Endodermal cell (in vitro differentiated cells): ENCODE results near the gene RANBP2. TPM values are rescaled to one million over a fixed set of nuclear protein-coding genes. Genes with fewer than 3 reads are reported as not detected.

Experiments
- DNase-seq: peaks from one replicate; pipeline ENCODE4 v3.0.0-alpha.2; 2017
- H3K27ac ChIP-seq: 2 replicates; pipeline ENCODE4 v1.5.1; 2013; ENCODE audit warnings: mild to moderate bottlenecking, low read depth, low read length, moderate library complexity
- H3K27me3 ChIP-seq: 2 replicates; pipeline ENCODE4 v1.6.1; 2013; ENCODE audit warnings: mild to moderate bottlenecking, low read length, moderate library complexity; ENCODE audit not compliant: insufficient read depth, control insufficient read depth, poor library complexity, severe bottlenecking
- H3K36me3 ChIP-seq: 2 replicates; pipeline ENCODE4 v1.7.0; 2013; ENCODE audit warnings: mild to moderate bottlenecking, low read length, moderate library complexity; ENCODE audit not compliant: control insufficient read depth, insufficient read depth
- H3K4me1 ChIP-seq: one replicate; pipeline ENCODE4 v1.7.0; 2013; ENCODE audit warnings: low read length; ENCODE audit not compliant: control insufficient read depth, insufficient read depth
- H3K4me3 ChIP-seq: 2 replicates; pipeline ENCODE4 v1.5.1; 2013; ENCODE audit warnings: mild to moderate bottlenecking, low read length, moderate library complexity
- H3K9ac ChIP-seq: 2 replicates; pipeline ENCODE4 v1.6.1; 2013; ENCODE audit warnings: mild to moderate bottlenecking, low read length, moderate library complexity; ENCODE audit not compliant: poor library complexity, severe bottlenecking; ENCODE audit errors: extremely low read depth
- H3K9me3 ChIP-seq: 2 replicates; pipeline ENCODE4 v1.6.1; 2013; ENCODE audit warnings: mild to moderate bottlenecking, low read length, moderate library complexity; ENCODE audit not compliant: control insufficient read depth
- H3K27ac Mint-ChIP-seq: 2 replicates; pipeline ENCODE4 v1.8.0; 2020; ENCODE audit warnings: mixed read lengths
- H3K27me3 Mint-ChIP-seq: 2 replicates; pipeline ENCODE4 v1.8.0; 2021; ENCODE audit warnings: mild to moderate bottlenecking, mixed read lengths; ENCODE audit not compliant: insufficient read depth
- H3K36me3 Mint-ChIP-seq: 2 replicates; pipeline ENCODE4 v1.8.0; 2020; ENCODE audit warnings: low read depth, mixed read lengths
- H3K4me1 Mint-ChIP-seq: 2 replicates; pipeline ENCODE4 v1.8.0; 2020; ENCODE audit warnings: mixed read lengths
- H3K4me3 Mint-ChIP-seq: 2 replicates; pipeline ENCODE4 v1.8.0; 2020; ENCODE audit warnings: mild to moderate bottlenecking, moderate library complexity, mixed read lengths
- H3K9me3 Mint-ChIP-seq: 2 replicates; pipeline ENCODE4 v1.8.0; 2020; ENCODE audit warnings: mild to moderate bottlenecking, mixed read lengths
- WGBS, 2 experiments: methylation state at CpG; one replicate each; pipeline versions ENCODE4 v1.1.5 to v1.1.7; 2013; ENCODE audit warnings: missing lambda C conversion rate in 2 of 2, mixed read lengths in 1 of 2; ENCODE audit not compliant: insufficient coverage in 1 of 2, insufficient read length in 1 of 2; 5-methylcytosine and 5-hydroxymethylcytosine counted together
- total RNA-seq, 2 donors: library from RNA; stranded (reverse); fragmentation: NEBNext Ultra II Directional in 1 of 2; extraction: Animal tissue kit (Norgen Biotek cat#: 25700) in 1 of 2; gene quantifications; 2 replicates in 1 of 2; 3 replicates in 1 of 2; pipeline ENCODE4 v1.2.1, GENCODE V29; 2021
- TF ChIP-seq, protein P1 (sequence below): fragments of 200-600 bp; sonication (generic); conservative IDR thresholded peaks from 2 replicates; pipeline ENCODE4 v1.5.0; 2021; ENCODE audit warnings: antibody characterized with exemption, mild to moderate bottlenecking

The RANBP2 gene
- total RNA-seq, 2 donors from 2014 or later, result 90.6 to 92.7 TPM

DNA sequence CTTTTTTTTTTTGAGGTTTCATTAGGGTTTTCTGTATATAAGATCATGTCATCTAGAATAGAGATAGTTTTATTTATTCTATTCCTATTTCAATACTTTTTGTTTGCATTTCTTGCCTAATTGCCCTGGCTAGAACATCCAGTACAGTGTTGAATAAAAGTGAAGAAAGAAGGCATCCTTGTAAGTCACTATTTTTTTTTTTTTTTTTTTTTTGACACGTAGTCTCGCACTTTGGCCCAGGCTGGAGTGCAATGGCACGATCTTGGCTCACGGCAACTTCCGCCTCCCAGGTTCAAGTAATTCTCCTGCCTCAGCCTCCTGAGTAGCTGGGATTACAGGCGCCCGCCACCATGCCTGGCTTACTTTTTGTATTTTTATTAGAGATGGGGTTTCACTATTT, 27.8 kb upstream of the RANBP2 start:
- no peaks in the 10 kb centered on the region for H3K4me1 ChIP-seq
- Mint-ChIP-seq H3K27me3 (no peaks in the 10 kb centered on the region), H3K27ac (no peak overlapping the region), H3K9me3 (peaks cover 5% of the 10 kb centered on the region), H3K4me3 (no peak overlapping the region), H3K4me1 (no peaks in the 10 kb centered on the region), H3K36me3 (peaks cover 2% of the 10 kb centered on the region)
- no peak overlapping the region for H3K27ac ChIP-seq
- 92 to 94% methylated on average over 6 to 7 of the region's 7 CpGs for WGBS, 2 experiments
- no peaks in the 10 kb centered on the region for H3K36me3 ChIP-seq
- no peak for DNase-seq
- no peaks in the 10 kb centered on the region for H3K27me3 ChIP-seq
- TF ChIP-seq, protein P1, sequence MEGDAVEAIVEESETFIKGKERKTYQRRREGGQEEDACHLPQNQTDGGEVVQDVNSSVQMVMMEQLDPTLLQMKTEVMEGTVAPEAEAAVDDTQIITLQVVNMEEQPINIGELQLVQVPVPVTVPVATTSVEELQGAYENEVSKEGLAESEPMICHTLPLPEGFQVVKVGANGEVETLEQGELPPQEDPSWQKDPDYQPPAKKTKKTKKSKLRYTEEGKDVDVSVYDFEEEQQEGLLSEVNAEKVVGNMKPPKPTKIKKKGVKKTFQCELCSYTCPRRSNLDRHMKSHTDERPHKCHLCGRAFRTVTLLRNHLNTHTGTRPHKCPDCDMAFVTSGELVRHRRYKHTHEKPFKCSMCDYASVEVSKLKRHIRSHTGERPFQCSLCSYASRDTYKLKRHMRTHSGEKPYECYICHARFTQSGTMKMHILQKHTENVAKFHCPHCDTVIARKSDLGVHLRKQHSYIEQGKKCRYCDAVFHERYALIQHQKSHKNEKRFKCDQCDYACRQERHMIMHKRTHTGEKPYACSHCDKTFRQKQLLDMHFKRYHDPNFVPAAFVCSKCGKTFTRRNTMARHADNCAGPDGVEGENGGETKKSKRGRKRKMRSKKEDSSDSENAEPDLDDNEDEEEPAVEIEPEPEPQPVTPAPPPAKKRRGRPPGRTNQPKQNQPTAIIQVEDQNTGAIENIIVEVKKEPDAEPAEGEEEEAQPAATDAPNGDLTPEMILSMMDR, result no peak
- H3K9ac ChIP-seq, result no peak overlapping the region
- H3K9me3 ChIP-seq, result no peaks in the 10 kb centered on the region
- no peak overlapping the region for H3K4me3 ChIP-seq

DNA sequence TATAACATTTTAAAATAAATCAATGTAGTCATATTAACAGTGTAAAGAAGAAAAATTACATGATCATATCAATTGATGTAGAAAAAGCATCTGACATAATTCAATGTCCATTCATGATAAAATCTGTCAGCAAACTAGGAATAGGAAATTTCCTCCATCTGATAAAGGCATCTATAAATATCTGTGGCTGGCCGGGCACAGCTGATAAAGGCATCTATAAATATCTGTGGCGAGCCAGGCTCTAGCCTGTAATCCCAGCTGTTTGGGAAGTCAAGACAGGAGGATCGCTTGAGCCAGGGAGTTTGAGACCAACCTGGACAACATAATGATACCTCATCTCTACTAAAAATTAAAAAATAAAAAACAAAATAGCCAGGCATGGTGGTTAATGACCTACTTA, 18.1 kb upstream of the RANBP2 start:
- no peaks in the 10 kb centered on the region for H3K36me3 ChIP-seq
- H3K9ac ChIP-seq, result no peak overlapping the region
- no peaks in the 10 kb centered on the region for H3K27me3 ChIP-seq
- no peaks in the 10 kb centered on the region for H3K9me3 Mint-ChIP-seq
- H3K4me1 ChIP-seq, result no peaks in the 10 kb centered on the region
- 97% methylated on average over 3 of the region's 3 CpGs; no CpG with 5 or more reads in 1 of the 2 experiments for WGBS, 2 experiments
- no peak overlapping the region for H3K27ac Mint-ChIP-seq
- H3K4me3 Mint-ChIP-seq, result no peak overlapping the region
- H3K4me3 ChIP-seq, result no peak overlapping the region
- no peaks in the 10 kb centered on the region for H3K9me3 ChIP-seq
- H3K4me1 Mint-ChIP-seq, result no peaks in the 10 kb centered on the region
- H3K27me3 Mint-ChIP-seq, result no peaks in the 10 kb centered on the region
- no peaks in the 10 kb centered on the region for H3K36me3 Mint-ChIP-seq
- no peak overlapping the region for H3K27ac ChIP-seq
- no peak for DNase-seq
- TF ChIP-seq, protein P1, result no peak

DNA sequence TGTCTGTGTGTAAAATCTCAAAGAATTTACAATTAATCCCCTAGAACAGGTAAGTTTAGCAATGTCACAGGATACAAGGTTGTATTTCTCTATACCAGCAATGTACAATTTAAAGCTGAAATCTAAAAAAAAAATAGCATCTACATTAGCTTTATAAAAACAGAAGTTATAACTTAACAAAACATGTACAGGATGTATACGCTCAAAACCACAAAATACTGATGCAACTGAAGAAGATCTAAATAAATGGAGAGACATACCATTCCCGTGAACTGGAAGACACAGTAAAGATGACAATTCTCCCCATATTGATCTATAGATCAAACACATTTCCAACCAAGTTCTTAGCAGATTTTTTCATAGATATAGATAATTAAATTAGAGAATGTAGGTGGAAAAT, 17.5 kb upstream of the RANBP2 start:
- Histone ChIP-seq H3K4me3 (no peak overlapping the region), H3K4me1 (no peaks in the 10 kb centered on the region), H3K27ac (no peak overlapping the region), H3K36me3 (no peaks in the 10 kb centered on the region), H3K9ac (no peak overlapping the region), H3K27me3 (no peaks in the 10 kb centered on the region), H3K9me3 (no peaks in the 10 kb centered on the region)
- no peak overlapping the region for H3K27ac Mint-ChIP-seq
- no peaks in the 10 kb centered on the region for H3K9me3 Mint-ChIP-seq
- WGBS, 2 experiments, result 100% methylated on average over 2 of the region's 2 CpGs; no CpG with 5 or more reads in 1 of the 2 experiments
- TF ChIP-seq, protein P1, result no peak
- H3K27me3 Mint-ChIP-seq, result no peaks in the 10 kb centered on the region
- no peaks in the 10 kb centered on the region for H3K36me3 Mint-ChIP-seq
- no peak for DNase-seq
- H3K4me1 Mint-ChIP-seq, result no peaks in the 10 kb centered on the region
- H3K4me3 Mint-ChIP-seq, result no peak overlapping the region
